HG02852 (cell line): ENCODE data around the gene OR10G2.

Source experiments
- ATAC-seq: cut with Tn5 transposase; IDR thresholded peaks from one replicate; pipeline ENCODE4 v1.9.1; 2021; ENCODE audit warnings: mild to moderate bottlenecking, moderate library complexity; ENCODE audit not compliant: unreplicated experiment

OR10G2 gene

GRCh38 chr14:21589317-21589716 is 45.4 kb downstream of the OR10G2 start:
- ATAC-seq: no peak
